PC-9 (cell line): Measurements from ENCODE around the gene KIAA0586. TPM values are rescaled to one million over a fixed set of nuclear protein-coding genes. Genes with fewer than 3 reads are reported as not detected.

Experiments
- BruUV-seq: library from RNA; stranded (reverse); fragments of 400-500 nt; replicated peaks from 2 replicates; lab custom pipeline; 2021; lab: Mats Ljungman, UMichigan
- CTCF ChIA-PET: fragments of 300-600 bp; sonication (Branson Sonifier 250); formaldehyde crosslinking; loops from one replicate; lab custom pipeline; 2022; ENCODE audit warnings: antibody characterized with exemption; lab: Charles Lee
- POLR2A ChIA-PET: fragments of 300-600 bp; sonication (Branson Sonifier 250); formaldehyde crosslinking; loops from one replicate; lab custom pipeline; 2022; ENCODE audit warnings: antibody characterized with exemption; ENCODE audit not compliant: unreplicated experiment; lab: Charles Lee
- DNase-seq, 2 experiments: peaks; one replicate each; pipeline versions ENCODE4 v3.0.0 to v3.0.0-alpha.2; 2015 to 2022; ENCODE audit warnings: mixed read lengths in 1 of 2
- H2AFZ ChIP-seq: fragments of 200-600 bp; sonication (generic); 2 replicates; pipeline ENCODE4 v1.8.1; 2017; ENCODE audit warnings: antibody characterized with exemption
- H3F3A ChIP-seq: fragments of 200-600 bp; sonication (generic); 2 replicates; pipeline ENCODE4 v1.8.1; 2017; ENCODE audit warnings: antibody characterized with exemption, mild to moderate bottlenecking, low read depth; ENCODE audit not compliant: insufficient read depth
- H3K27ac ChIP-seq: fragments of 200-600 bp; sonication (generic); 2 replicates; pipeline ENCODE4 v1.6.1; 2016; ENCODE audit warnings: mixed run types
- H3K27me3 ChIP-seq: fragments of 200-600 bp; sonication (generic); 2 replicates; pipeline ENCODE4 v1.6.1; 2016; ENCODE audit warnings: low read depth, mixed run types; ENCODE audit not compliant: insufficient read depth
- H3K36me3 ChIP-seq: fragments of 200-600 bp; sonication (generic); 2 replicates; pipeline ENCODE4 v1.6.1; 2016; ENCODE audit warnings: low read depth, mixed run types
- H3K4me1 ChIP-seq: fragments of 200-600 bp; sonication (generic); replicated peaks from 2 replicates; pipeline ENCODE4 v1.6.1; 2016; ENCODE audit warnings: mixed run types; ENCODE audit not compliant: insufficient read depth
- H3K4me2 ChIP-seq: fragments of 200-600 bp; sonication (generic); 2 replicates; pipeline ENCODE4 v1.6.1; 2017; ENCODE audit warnings: mixed run types
- H3K4me3 ChIP-seq: fragments of 200-600 bp; sonication (generic); 2 replicates; pipeline ENCODE4 v1.6.1; 2016; ENCODE audit warnings: mixed run types
- H3K79me2 ChIP-seq: fragments of 200-600 bp; sonication (generic); 2 replicates; pipeline ENCODE4 v1.6.1; 2017; ENCODE audit warnings: low read depth, mixed run types
- H3K9me2 ChIP-seq: fragments of 200-600 bp; sonication (generic); 2 replicates; pipeline ENCODE4 v1.8.1; 2017; ENCODE audit warnings: mild to moderate bottlenecking; ENCODE audit not compliant: insufficient read depth
- H3K9me3 ChIP-seq: fragments of 200-600 bp; sonication (generic); 2 replicates; pipeline ENCODE4 v1.8.1; 2016; ENCODE audit warnings: low read depth; ENCODE audit not compliant: insufficient read depth
- H4K20me1 ChIP-seq: fragments of 200-600 bp; sonication (generic); 2 replicates; pipeline ENCODE4 v1.8.1; 2017; ENCODE audit not compliant: insufficient read depth
- CTCF ChIP-seq: fragments of 200-600 bp; sonication (generic); conservative IDR thresholded peaks from 2 replicates; pipeline ENCODE4 v1.6.1; 2017; ENCODE audit warnings: mixed run types, antibody characterized with exemption, mild to moderate bottlenecking, moderate library complexity
- EZH2 ChIP-seq: fragments of 200-600 bp; sonication (generic); IDR thresholded peaks from 2 replicates; pipeline ENCODE4 v1.8.0; 2017; ENCODE audit warnings: antibody characterized with exemption, low read depth
- intact Hi-C: fragments of 100-400 bp; cut with micrococcal nuclease; formaldehyde crosslinking; loops from one replicate; pipeline ENCODE4 v1.10.0; 2022; ENCODE audit not compliant: unreplicated experiment
- total RNA-seq: library from RNA; stranded (reverse); gene quantifications from 2 replicates; pipeline ENCODE4 v1.2.3, GENCODE V29; 2021

KIAA0586 gene
- total RNA-seq, 1 experiment from 2014 or later, result 20.4 TPM

- Histone ChIP-seq H3K9me2 (no peaks in the 10 kb centered on the region), H3K27me3 (peaks cover 5% of the 10 kb centered on the region; the same call in 1 of the 2 replicates), H3K36me3 (no peaks in the 10 kb centered on the region), H3K4me2 (no peak overlapping the region), H4K20me1 (no peaks in the 10 kb centered on the region), H3K9me3 (no peaks in the 10 kb centered on the region), H3K4me3 (no peak overlapping the region), H2AFZ (no peak overlapping the region), H3K4me1 (no peaks in the 10 kb centered on the region), H3K79me2 (no peaks in the 10 kb centered on the region), H3K27ac (no peak overlapping the region), H3F3A (no peaks in the 10 kb centered on the region)
- CTCF ChIA-PET, result no interaction called here
- TF ChIP-seq CTCF, result no peak
- no peak for TF ChIP-seq EZH2
- BruUV-seq, result no TSS peak
- intact Hi-C loops, result loop anchor here (10.0 kb wide), 1 partner anchor 65 kb away; no protein-coding TSS in a partner anchor
- DNase-seq, result no peak
- POLR2A ChIA-PET, result no interaction called here
Measured at GRCh38 chr14:58599707-58600106, 172.2 kb downstream of the KIAA0586 start.

Other genes with a start within 250 kb of the KIAA0586 start
- 30.4 and 36.3 TPM in 2 replicates for gene ACTR10, start 227.6 kb upstream of the KIAA0586 start, total RNA-seq
- 202 and 277 TPM in 2 replicates for gene PSMA3, start 182.9 kb upstream of the KIAA0586 start, total RNA-seq
- 17.0 and 22.2 TPM in 2 replicates for gene ARID4A, start 129.2 kb upstream of the KIAA0586 start, total RNA-seq
- not detected in 2 replicates for gene TOMM20L, start 31.8 kb upstream of the KIAA0586 start, total RNA-seq
- 37.0 and 42.7 TPM in 2 replicates for gene TIMM9, start 188 bp upstream of the KIAA0586 start, total RNA-seq
- gene DACT1, start 210.2 kb downstream of the KIAA0586 start, total RNA-seq, result not detected in 2 replicates